SK-N-SH (cell line): Measurements from ENCODE around the gene MYLK3.

Experiments
- CTCF ChIP-seq: fragments of 200-600 bp; sonication (generic); IDR thresholded peaks from 2 replicates; pipeline ENCODE4 v1.6.1; 2017; ENCODE audit warnings: antibody characterized with exemption, mild to moderate bottlenecking, moderate library complexity
- EP300 ChIP-seq, 2 experiments: IDR thresholded peaks; 2 replicates each; pipeline versions ENCODE4 v1.4.0 to v1.6.1; 2012; ENCODE audit warnings: borderline replicate concordance in 1 of 2, low read depth in 1 of 2, low read length in 1 of 2
- EZH2phosphoT487 ChIP-seq: fragments of 200-600 bp; sonication (generic); IDR thresholded peaks from 2 replicates; pipeline ENCODE4 v1.6.1; 2017; ENCODE audit warnings: low read depth, mixed run types, mild to moderate bottlenecking, antibody characterized with exemption, moderate library complexity, borderline replicate concordance
- GABPA ChIP-seq: IDR thresholded peaks from 2 replicates; pipeline ENCODE4 v1.4.0; 2012; ENCODE audit warnings: low read depth, mild to moderate bottlenecking
- JUND ChIP-seq: IDR thresholded peaks from 2 replicates; pipeline ENCODE4 v1.4.0; 2012
- RCOR1 ChIP-seq: fragments of 150-350 bp; IDR thresholded peaks from 2 replicates; pipeline ENCODE4 v1.6.1; 2017; ENCODE audit warnings: antibody characterized with exemption, low read length
- REST ChIP-seq: IDR thresholded peaks from 2 replicates; pipeline ENCODE4 v1.6.1; 2012; ENCODE audit warnings: mild to moderate bottlenecking, low read depth, low read length, moderate library complexity
- YY1 ChIP-seq: IDR thresholded peaks from 2 replicates; pipeline ENCODE4 v1.4.0; 2012; ENCODE audit warnings: low read depth, mild to moderate bottlenecking

- TF ChIP-seq GABPA, result no peak
- TF ChIP-seq CTCF, result no peak
- TF ChIP-seq EZH2phosphoT487, result no peak
- no peak for TF ChIP-seq YY1
- TF ChIP-seq REST, result no peak
- TF ChIP-seq JUND, result no peak
- no peak for TF ChIP-seq RCOR1
- TF ChIP-seq EP300 (IDR thresholded peaks at IDR 0.05; ENCODE audit: borderline replicate concordance in 1 of 2, low read depth in 1 of 2, low read length in 1 of 2), result no peak
Measured at GRCh38 chr16:46729326-46729995, 18.7 kb downstream of the MYLK3 start.
